GM18511 (cell line): ENCODE data around the gene NT5C1A.

Source experiments
- ATAC-seq: cut with Tn5 transposase; IDR thresholded peaks from one replicate; pipeline ENCODE4 v1.9.1; 2021; ENCODE audit warnings: mild to moderate bottlenecking, moderate library complexity; ENCODE audit not compliant: unreplicated experiment

Gene NT5C1A

DNA sequence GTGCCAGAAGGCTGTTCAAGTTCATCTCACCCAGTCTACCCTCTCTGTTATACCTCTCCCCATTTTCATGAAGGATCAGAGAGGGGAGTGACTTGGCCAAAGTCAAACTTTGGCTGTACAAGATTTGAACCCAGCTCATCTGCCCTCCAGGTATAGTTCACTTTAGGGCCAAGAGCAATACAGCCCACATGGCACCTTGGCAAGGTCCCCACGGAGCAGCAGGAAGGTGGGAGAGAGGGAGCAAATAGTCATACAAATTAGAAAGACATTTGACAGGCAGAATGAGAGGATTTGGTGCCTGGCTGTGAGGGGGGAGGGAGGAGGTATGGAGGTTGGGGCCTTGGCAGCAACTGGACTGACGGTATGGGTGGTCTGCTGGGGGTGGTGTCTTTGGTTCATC is 18.3 kb upstream of the NT5C1A start:
- ATAC-seq: no peak

DNA sequence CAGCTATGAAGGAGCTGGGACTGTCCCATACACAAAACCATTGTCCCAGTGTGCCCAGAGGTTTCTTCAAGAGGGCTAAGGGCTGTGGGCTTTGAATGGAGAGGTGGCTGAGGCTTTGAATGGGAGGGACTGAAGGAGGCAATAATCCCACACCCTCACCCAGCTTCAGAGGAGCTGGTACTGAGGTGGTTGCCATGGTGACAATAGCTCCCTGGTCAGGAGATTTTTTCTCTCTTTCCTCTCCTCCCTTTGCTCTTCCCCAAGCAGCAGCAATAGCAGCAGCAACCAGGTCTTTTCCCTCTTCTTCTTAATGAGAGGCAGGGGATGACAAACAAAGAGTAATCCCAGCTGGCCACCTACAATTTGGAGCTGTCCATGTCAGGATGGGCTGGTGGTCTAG is 17.7 kb upstream of the NT5C1A start:
- ATAC-seq: no peak

DNA sequence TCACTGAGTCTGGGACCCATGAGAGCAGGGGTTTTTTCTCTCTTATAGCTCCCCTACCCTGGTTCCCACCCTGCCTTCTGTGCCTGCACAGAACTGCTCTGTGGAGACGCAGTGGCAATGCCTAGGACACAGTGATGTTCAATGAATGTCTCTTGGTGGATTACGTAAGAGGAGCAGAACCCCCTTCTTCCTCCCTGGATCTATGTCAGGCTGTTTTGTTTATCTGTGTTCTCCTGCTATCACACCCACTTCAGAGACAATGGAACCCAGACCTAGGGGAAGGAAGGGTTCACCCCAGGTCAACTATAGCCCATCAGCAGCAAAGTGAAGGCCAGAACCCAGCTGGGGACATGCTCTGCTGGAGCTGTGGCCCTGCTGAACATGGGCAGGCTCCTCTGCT is 17.3 kb upstream of the NT5C1A start:
- no peak for ATAC-seq

- ATAC-seq: no peak
Observed at GRCh38 chr1:39688706-39689105, 16.8 kb upstream of the NT5C1A start.

DNA sequence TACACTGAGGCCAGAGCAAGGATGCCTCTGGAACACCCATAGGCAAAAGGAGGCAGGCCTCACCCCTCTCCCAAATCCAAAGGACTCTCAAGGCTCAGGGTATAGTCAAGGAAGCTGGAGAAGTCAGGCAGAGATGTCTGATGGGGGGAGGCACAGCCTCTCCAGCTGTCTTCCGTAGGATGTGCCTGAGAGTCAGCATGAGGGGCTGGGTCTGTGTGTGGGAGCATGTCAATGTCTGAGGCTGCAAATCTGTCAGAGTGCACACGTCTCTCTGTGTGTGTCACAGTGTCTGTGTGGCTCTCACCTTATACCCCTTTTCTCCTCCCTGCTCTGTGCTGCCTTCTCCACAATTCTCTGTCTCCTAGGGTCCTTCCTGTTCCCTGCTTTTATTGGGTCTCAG is 15.3 kb upstream of the NT5C1A start:
- ATAC-seq: no peak

- ATAC-seq: no peak
Observed at GRCh38 chr1:39685071-39685470, 13.2 kb upstream of the NT5C1A start.

- no peak for ATAC-seq
Observed at GRCh38 chr1:39684313-39684664, 12.4 kb upstream of the NT5C1A start.

DNA sequence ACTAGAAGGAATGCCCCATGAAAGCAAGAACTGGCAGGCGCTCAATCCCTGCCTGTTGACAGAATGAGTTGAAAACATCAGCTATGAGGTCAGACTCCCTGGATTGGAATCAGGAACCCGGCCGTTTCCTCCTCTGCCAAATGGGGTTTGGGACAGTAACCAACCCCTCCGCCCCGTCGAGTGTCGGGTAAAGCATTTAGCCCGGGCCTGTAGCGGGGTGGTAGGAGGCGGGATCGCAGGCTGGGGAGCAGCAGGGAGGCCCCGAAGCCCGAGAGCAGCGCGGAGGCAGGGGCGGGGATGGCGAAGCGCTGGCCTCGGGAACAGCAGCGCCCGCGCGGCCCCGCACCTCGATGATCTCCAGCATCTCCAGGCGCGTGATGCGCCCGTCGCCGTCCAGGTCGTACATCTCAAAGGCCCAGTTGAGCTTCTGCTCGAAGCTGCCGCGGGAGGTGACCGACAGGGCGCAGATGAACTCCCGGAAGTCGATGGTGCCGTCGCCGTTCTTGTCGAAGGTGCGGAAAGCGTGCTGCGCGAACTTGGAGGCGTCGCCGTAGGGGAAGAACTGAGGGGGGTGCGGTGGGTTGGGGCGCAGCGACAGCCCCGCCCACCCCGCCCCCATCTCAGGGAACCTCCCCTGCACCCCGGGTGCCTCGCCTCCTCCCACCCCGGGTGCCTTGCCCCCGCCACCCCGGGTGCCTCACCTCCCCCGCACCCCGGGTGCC is 11.8 kb upstream of the NT5C1A start:
- no peak for ATAC-seq

- ATAC-seq: no peak
Observed at GRCh38 chr1:39681999-39682398, 10.1 kb upstream of the NT5C1A start.

GRCh38 chr1:39681294-39681693 is 9.4 kb upstream of the NT5C1A start:
- ATAC-seq: no peak

- ATAC-seq: no peak
Observed at GRCh38 chr1:39680751-39681150, 8.8 kb upstream of the NT5C1A start.

DNA sequence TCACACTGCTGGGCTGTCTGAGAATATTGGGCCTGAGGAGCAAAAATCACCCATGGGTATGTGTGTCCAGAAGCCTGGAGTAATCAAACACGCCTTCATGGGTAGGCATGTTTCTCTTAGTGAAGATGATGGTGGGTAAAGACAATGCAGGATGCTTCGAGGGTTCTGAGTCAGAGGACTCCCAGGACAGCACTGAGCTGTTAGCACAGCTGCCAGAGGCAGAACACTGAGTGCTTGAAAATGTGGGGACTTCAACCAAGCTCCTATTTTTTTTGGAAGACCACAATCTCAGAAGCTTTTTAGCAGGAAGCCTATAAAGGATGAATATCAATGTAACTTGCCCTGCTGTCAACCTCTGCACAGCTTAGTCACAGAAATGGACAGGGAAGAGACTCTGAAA is 7.9 kb upstream of the NT5C1A start:
- ATAC-seq: no peak

DNA sequence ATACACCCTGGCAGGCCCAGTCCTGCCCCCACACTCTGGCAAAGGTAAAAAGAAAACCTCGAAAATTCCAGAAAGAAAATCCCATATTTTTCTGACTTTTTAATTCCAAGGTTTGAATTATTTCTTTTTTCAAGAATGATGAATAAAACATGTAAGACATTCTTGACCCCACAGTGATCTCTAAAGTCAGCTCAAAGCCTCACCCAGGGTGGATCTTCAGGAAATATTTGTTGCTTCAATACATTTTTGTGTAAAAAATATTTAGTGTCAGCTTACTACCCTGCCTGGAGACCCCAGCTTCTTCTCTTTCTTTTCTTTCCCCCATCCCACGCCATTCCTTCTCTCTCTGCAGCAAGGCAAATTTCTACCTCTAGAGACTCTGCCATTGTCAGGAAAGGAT is 7.0 kb upstream of the NT5C1A start:
- ATAC-seq: no peak

GRCh38 chr1:39677645-39678044 is 5.7 kb upstream of the NT5C1A start:
- no peak for ATAC-seq

- ATAC-seq: no peak
Observed at GRCh38 chr1:39676948-39677548, 5.1 kb upstream of the NT5C1A start.

GRCh38 chr1:39675220-39675619 is 3.3 kb upstream of the NT5C1A start:
- no peak for ATAC-seq

GRCh38 chr1:39673215-39673614 is 1.3 kb upstream of the NT5C1A start:
- no peak for ATAC-seq

- no peak for ATAC-seq
Observed at GRCh38 chr1:39672551-39672947, 642 bp upstream of the NT5C1A start.

DNA sequence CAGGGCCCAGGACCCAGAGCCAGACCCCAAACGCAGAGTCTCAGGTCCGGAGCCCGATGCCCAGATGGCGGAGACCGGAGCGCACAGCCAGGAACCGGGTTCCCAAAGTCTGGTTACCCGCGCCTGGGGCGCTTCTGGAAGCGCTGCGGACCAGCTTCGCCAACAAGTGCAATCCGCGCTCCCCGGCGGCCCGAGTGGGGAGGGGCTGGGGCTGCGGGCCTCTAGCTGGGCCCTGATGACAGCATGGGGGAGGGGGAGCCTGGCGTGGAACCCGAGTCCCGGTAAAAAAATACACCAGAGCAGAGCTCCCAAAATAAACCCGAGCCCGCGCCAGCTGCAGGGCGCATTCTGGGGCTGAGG is 494 bp downstream of the NT5C1A start:
- ATAC-seq: no peak

DNA sequence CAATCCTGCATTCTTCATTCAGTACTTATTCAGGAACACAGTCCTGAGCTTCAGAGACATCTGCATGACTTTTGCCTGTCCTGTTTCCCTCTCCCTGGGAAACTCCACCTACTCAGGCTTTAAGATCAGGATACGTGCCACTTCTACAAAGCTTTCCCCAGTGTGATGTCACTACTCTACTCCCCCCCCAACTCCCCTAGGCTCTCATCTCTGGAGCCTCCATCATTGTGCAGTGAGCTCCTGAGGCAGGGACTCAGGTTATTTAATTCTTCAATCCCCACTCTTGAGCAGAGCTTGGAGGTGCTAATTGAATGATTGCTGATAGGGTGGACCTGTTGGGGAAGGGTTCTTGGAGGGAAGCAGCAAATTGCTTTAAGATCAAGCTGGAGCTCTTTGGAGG is 1.2 kb downstream of the NT5C1A start:
- no peak for ATAC-seq

- ATAC-seq: no peak
Observed at GRCh38 chr1:39668894-39669293, 3.0 kb downstream of the NT5C1A start.

DNA sequence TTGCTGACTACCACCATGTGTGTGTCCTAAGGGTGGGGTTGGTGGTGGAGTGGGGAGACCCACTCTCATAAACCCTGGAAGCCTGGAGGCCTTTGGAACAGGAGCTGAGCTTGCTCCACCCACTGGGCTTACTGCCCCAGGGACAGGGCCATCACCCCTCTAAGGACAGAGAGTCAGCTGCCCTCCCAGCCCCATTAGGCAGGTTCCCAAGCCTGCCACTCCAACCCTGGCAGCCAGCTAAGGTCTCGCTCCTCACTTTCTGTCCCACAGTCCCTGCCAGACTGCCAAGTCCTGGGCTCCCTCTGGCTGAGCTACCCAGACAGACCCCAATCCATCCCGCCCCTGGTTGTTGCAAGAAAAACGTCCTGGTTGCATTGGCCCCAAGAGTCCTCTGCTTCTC is 3.8 kb downstream of the NT5C1A start:
- ATAC-seq: no peak

GRCh38 chr1:39666772-39667171 is 5.1 kb downstream of the NT5C1A start:
- peak; percentile 92 for ATAC-seq
